ENCODE results near the gene NPHP4.

Gene NPHP4

DNA sequence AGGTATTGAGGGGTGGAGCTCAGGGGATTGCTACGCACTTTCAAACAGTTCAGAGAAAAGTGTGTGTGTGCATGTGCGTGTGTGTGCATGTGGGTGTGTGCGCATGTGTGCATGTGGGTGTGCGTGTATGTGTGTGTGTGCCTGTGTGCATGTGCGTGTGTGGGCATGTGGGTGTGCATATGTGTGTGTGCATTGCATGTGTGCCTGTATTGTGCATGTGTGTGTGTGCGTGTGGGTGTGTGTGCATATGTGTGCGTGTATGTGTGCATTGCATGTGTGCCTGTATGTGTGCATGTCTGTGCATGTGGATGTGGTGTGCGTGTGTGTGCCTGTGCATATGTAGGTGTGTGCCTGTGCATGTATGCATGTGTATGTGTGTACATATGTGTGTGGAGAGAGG lies 40.9 kb upstream of the NPHP4 start (continued):
- TF ChIP-seq, protein P1, sequence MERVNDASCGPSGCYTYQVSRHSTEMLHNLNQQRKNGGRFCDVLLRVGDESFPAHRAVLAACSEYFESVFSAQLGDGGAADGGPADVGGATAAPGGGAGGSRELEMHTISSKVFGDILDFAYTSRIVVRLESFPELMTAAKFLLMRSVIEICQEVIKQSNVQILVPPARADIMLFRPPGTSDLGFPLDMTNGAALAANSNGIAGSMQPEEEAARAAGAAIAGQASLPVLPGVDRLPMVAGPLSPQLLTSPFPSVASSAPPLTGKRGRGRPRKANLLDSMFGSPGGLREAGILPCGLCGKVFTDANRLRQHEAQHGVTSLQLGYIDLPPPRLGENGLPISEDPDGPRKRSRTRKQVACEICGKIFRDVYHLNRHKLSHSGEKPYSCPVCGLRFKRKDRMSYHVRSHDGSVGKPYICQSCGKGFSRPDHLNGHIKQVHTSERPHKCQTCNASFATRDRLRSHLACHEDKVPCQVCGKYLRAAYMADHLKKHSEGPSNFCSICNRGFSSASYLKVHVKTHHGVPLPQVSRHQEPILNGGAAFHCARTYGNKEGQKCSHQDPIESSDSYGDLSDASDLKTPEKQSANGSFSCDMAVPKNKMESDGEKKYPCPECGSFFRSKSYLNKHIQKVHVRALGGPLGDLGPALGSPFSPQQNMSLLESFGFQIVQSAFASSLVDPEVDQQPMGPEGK (CRISPR knock-in tag; IDR thresholded peaks at IDR 0.05; ENCODE audit: borderline replicate concordance) = no peak
- TF ChIP-seq BACH2 (CRISPR knock-in tag; IDR thresholded peaks at IDR 0.05; ENCODE audit: borderline replicate concordance) (no peak), ZNF70 (CRISPR knock-in tag; IDR thresholded peaks at IDR 0.05) (no peak)

DNA sequence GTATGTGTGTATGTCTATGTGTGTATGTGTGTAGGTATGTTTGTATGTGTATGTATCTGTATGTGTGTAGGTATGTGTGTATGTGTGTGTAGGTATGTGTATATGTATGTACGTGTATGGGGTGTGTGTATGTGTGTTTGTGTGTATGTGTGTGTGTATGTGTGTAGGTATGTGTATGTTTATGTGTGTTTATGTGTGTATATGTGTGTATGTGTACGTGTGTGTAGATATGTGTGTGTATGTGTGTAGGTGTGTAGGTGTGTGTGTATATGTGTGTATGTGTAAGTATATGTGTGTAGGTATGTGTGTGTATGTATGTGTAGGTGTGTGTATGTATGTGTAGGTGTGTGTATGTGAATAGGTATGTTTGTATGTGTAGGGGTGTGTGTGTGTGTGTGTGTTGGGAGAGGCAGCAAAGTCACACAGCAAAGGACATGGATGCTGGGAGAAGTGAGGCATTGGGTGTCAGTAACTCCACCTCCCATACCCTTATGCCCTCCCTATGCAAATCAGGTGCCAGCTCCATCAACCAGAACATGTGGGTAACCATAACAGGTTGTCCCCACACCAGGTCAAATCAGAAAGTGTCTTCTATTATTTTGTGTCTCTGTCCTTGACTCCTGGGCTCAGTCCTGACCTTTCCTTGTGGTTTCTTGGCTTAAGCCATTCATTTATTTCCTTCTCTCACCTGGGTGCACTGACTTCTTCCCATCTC lies 38.5 kb upstream of the NPHP4 start:
- TF ChIP-seq ZFP30 (CRISPR knock-in tag; IDR thresholded peaks at IDR 0.05) = no peak

DNA sequence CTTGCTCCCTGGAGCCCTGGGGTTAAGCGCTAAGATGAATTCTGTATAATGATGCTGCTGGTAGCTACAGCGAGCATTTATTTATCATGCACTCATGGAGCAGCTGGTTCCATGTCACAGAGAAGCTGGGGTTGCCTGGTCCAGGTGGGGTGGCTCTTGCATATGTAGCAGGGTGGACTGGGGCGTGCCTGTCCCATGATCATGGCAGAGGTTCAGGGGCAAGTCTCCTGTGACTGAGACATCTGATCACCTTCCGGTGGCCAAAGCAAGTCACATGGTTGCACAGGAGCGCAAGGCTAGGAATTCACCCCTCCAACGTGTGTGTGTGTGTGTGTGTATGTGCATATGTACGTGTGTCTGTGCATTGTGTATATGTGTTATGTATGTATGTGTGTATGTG lies 37.9 kb upstream of the NPHP4 start:
- ATAC-seq = no peak
- TF ChIP-seq GLIS3 (CRISPR knock-in tag; IDR thresholded peaks at IDR 0.05) (no peak), ZNF8 (CRISPR knock-in tag; IDR thresholded peaks at IDR 0.05) (no peak), OSR1 (CRISPR knock-in tag; IDR thresholded peaks at IDR 0.05) (no peak), ARNTL (CRISPR knock-in tag; IDR thresholded peaks at IDR 0.05; ENCODE audit: borderline replicate concordance, low read depth) (no peak), ESRRG (CRISPR knock-in tag; IDR thresholded peaks at IDR 0.05) (no peak), ZNF565 (CRISPR knock-in tag; conservative IDR thresholded peaks at IDR 0.05; ENCODE audit: low read depth) (no peak), ZNF70 (CRISPR knock-in tag; IDR thresholded peaks at IDR 0.05) (no peak), ISL1 (CRISPR knock-in tag; IDR thresholded peaks at IDR 0.05) (no peak), PPARA (CRISPR knock-in tag; IDR thresholded peaks at IDR 0.05; ENCODE audit: borderline replicate concordance) (no peak), TCF4 (CRISPR knock-in tag; IDR thresholded peaks at IDR 0.05; ENCODE audit: borderline replicate concordance) (no peak)
- TF ChIP-seq, protein P1 (CRISPR knock-in tag; IDR thresholded peaks at IDR 0.05; ENCODE audit: borderline replicate concordance) = no peak
- TF ChIP-seq, protein P2, sequence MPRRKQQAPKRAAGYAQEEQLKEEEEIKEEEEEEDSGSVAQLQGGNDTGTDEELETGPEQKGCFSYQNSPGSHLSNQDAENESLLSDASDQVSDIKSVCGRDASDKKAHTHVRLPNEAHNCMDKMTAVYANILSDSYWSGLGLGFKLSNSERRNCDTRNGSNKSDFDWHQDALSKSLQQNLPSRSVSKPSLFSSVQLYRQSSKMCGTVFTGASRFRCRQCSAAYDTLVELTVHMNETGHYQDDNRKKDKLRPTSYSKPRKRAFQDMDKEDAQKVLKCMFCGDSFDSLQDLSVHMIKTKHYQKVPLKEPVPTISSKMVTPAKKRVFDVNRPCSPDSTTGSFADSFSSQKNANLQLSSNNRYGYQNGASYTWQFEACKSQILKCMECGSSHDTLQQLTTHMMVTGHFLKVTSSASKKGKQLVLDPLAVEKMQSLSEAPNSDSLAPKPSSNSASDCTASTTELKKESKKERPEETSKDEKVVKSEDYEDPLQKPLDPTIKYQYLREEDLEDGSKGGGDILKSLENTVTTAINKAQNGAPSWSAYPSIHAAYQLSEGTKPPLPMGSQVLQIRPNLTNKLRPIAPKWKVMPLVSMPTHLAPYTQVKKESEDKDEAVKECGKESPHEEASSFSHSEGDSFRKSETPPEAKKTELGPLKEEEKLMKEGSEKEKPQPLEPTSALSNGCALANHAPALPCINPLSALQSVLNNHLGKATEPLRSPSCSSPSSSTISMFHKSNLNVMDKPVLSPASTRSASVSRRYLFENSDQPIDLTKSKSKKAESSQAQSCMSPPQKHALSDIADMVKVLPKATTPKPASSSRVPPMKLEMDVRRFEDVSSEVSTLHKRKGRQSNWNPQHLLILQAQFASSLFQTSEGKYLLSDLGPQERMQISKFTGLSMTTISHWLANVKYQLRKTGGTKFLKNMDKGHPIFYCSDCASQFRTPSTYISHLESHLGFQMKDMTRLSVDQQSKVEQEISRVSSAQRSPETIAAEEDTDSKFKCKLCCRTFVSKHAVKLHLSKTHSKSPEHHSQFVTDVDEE (CRISPR knock-in tag; IDR thresholded peaks at IDR 0.05) = no peak
- TF ChIP-seq, protein P3, sequence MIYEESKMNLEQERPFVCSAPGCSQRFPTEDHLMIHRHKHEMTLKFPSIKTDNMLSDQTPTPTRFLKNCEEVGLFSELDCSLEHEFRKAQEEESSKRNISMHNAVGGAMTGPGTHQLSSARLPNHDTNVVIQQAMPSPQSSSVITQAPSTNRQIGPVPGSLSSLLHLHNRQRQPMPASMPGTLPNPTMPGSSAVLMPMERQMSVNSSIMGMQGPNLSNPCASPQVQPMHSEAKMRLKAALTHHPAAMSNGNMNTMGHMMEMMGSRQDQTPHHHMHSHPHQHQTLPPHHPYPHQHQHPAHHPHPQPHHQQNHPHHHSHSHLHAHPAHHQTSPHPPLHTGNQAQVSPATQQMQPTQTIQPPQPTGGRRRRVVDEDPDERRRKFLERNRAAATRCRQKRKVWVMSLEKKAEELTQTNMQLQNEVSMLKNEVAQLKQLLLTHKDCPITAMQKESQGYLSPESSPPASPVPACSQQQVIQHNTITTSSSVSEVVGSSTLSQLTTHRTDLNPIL (CRISPR knock-in tag; IDR thresholded peaks at IDR 0.05; ENCODE audit: low read depth) = no peak

More for the DNA sequence above, 38.5 kb upstream of the NPHP4 start:
- no peak for ATAC-seq

DNA sequence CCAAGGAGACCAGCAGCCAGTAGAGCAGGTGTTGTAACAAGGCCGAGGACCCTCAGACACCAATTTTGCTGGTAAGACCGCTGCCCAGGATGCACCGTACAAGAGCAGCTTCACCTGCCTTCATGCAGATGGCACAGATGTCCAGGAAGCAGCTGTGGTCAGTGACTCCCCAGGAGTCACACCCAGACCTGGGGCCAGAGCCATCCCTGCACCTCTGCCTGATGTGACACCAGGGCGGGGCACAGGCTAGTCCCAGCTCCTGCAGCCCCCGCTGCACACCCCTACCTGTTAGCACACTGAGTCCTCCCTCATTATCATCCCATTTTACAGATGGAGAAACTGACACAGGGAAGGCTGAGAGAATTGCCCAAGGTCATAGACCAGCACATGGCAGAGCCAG lies 37.1 kb upstream of the NPHP4 start:
- no peak for ATAC-seq
- TF ChIP-seq ISL1 (CRISPR knock-in tag; IDR thresholded peaks at IDR 0.05) (no peak), ZNF8 (CRISPR knock-in tag; IDR thresholded peaks at IDR 0.05) (no peak)

DNA sequence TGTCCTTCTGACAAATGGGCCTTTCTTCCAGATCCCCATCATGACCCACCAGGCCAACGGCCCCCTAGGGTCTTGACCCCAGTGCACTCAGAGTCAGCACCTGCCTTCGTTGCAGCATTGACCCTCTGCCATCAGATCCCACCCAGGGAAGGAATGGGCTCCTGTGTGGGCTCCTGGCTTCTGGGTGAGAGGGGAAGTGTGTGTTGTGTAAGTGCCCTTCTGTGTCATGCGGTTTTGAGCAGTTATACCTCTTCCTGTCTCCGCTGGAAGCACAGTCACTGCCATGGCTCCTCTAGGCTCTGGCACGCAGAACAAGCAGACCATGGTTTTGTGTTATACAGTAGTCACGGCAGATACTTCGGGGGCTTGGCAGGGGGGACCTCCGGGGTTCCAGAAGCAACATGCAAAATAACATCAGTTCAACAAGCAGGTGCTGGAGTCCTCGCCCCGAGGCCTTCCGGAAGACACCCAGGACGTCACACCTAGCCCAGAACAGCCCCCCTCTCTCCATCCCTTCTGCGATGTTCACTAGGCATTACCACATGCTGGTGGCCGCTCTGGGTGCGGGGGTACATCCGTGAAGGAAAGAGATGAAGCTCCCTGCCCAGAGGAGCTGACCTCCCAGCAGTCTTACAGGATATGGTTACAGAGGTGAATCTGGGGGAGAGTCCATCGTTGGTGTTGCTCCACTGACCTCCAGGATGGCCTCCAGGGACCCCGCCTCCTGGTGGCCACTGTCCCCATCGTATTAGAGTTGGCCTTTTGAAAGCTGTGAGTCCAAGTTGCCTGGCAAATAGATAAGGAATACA lies 36.0 kb upstream of the NPHP4 start:
- no peak for ATAC-seq
- TF ChIP-seq BACH2 (CRISPR knock-in tag; IDR thresholded peaks at IDR 0.05; ENCODE audit: borderline replicate concordance) (no peak), TOX (CRISPR knock-in tag; IDR thresholded peaks at IDR 0.05; ENCODE audit: borderline replicate concordance) (no peak), ARNTL (CRISPR knock-in tag; IDR thresholded peaks at IDR 0.05; ENCODE audit: borderline replicate concordance, low read depth) (no peak), ISL1 (CRISPR knock-in tag; IDR thresholded peaks at IDR 0.05) (no peak), TCF4 (CRISPR knock-in tag; IDR thresholded peaks at IDR 0.05; ENCODE audit: borderline replicate concordance) (no peak), CSDC2 (CRISPR knock-in tag; IDR thresholded peaks at IDR 0.05) (no peak), SNAI2 (CRISPR knock-in tag; IDR thresholded peaks at IDR 0.05) (no peak), ZFP3 (CRISPR knock-in tag; IDR thresholded peaks at IDR 0.05) (no peak), GLIS3 (CRISPR knock-in tag; IDR thresholded peaks at IDR 0.05) (no peak), ZFP30 (CRISPR knock-in tag; IDR thresholded peaks at IDR 0.05) (no peak), PPARA (CRISPR knock-in tag; IDR thresholded peaks at IDR 0.05; ENCODE audit: borderline replicate concordance) (no peak), RARB (CRISPR knock-in tag; IDR thresholded peaks at IDR 0.05) (no peak)
- TF ChIP-seq, protein P4, sequence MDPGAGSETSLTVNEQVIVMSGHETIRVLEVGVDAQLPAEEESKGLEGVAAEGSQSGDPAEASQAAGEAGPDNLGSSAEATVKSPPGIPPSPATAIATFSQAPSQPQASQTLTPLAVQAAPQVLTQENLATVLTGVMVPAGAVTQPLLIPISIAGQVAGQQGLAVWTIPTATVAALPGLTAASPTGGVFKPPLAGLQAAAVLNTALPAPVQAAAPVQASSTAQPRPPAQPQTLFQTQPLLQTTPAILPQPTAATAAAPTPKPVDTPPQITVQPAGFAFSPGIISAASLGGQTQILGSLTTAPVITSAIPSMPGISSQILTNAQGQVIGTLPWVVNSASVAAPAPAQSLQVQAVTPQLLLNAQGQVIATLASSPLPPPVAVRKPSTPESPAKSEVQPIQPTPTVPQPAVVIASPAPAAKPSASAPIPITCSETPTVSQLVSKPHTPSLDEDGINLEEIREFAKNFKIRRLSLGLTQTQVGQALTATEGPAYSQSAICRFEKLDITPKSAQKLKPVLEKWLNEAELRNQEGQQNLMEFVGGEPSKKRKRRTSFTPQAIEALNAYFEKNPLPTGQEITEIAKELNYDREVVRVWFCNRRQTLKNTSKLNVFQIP (CRISPR knock-in tag; IDR thresholded peaks at IDR 0.05; ENCODE audit: borderline replicate concordance, low read depth) = no peak
- TF ChIP-seq, protein P1 (CRISPR knock-in tag; IDR thresholded peaks at IDR 0.05; ENCODE audit: borderline replicate concordance) = no peak
